ENCODE data around the gene C16orf74. TPM values are rescaled to one million over a fixed set of nuclear protein-coding genes. Genes with fewer than 3 reads are reported as not detected.

The C16orf74 gene
- total RNA-seq, 1 experiment from 2014 or later = 68.5 TPM

- no peak for TF ChIP-seq CTCF (IDR thresholded peaks at IDR 0.05; ENCODE audit: unreplicated experiment)
- no peak overlapping the region for H3K4me3 Mint-ChIP-seq (ENCODE audit: unreplicated experiment)
- H3K27ac Mint-ChIP-seq (ENCODE audit: low read depth, unreplicated experiment) = no peak overlapping the region
- intact Hi-C loops (cut with micrococcal nuclease) = loop anchor here (5.0 kb wide), 1 partner anchor 42 kb away; the partner anchor contains the start of gene C16orf74
- no peak for DNase-seq (ENCODE audit: unreplicated experiment)
- no peaks in the 10 kb centered on the region for H3K27me3 Mint-ChIP-seq (ENCODE audit: insufficient read depth, unreplicated experiment)
- ChIA-PET CTCF (interaction anchor here (0.6 to 0.9 kb wide), 3 partner anchors 9 to 109 kb away, joined by 3 read pairs; no protein-coding TSS in a partner anchor), POLR2A (no interaction called here)
- H3K4me1 Mint-ChIP-seq (ENCODE audit: insufficient read depth, unreplicated experiment) = peaks cover 25% of the 10 kb centered on the region
- BruUV-seq (replicated peaks) = no TSS peak
- H3K36me3 Mint-ChIP-seq (ENCODE audit: insufficient read depth, unreplicated experiment) = peaks cover 49% of the 10 kb centered on the region
- no peaks in the 10 kb centered on the region for H3K9me3 Mint-ChIP-seq (ENCODE audit: unreplicated experiment)
These were observed 43.8 kb upstream of the C16orf74 start for GRCh38 chr16:85794696-85795095.

DNA sequence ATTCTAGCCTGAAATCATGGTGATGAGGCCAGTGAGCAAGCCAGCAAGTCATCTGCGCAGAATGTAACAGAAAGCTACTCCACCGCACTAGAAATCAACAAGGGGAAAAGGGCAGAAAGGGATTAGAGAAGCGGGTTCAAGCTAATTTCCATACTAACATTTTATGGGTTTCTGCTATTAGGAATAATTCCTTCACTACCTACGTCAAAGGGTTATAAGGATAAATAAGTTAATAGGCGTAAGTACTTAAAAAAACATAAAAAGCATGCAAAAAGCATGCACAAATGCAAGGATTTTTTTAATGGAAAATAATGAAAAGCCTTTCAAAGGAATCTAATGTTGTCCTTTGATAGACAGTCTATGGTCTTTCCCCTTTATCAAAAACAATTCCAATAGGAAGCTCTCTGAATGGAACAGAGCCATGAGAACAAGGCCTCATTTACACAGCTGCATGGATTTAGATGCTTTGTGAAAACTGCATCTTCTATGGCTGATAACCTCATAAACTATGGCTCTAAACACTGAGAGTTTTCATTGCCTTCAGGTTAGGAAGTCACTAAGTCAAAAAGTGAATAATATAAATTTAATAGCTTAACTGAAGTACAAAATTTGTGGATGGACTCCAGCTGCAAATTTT is 42.9 kb upstream of the C16orf74 start:
- H3K27ac Mint-ChIP-seq (ENCODE audit: low read depth, unreplicated experiment) = no peak overlapping the region
- H3K36me3 Mint-ChIP-seq (ENCODE audit: insufficient read depth, unreplicated experiment) = peaks cover 57% of the 10 kb centered on the region
- peaks cover 25% of the 10 kb centered on the region for H3K4me1 Mint-ChIP-seq (ENCODE audit: insufficient read depth, unreplicated experiment)
- H3K9me3 Mint-ChIP-seq (ENCODE audit: unreplicated experiment) = no peaks in the 10 kb centered on the region
- POLR2A ChIA-PET = interaction anchor here (0.8 kb wide), 1 partner anchor 12 kb away, joined by 4 read pairs; no protein-coding TSS in a partner anchor
- H3K4me3 Mint-ChIP-seq (ENCODE audit: unreplicated experiment) = no peak overlapping the region
- no peak for TF ChIP-seq CTCF (IDR thresholded peaks at IDR 0.05; ENCODE audit: unreplicated experiment)
- H3K27me3 Mint-ChIP-seq (ENCODE audit: insufficient read depth, unreplicated experiment) = no peaks in the 10 kb centered on the region
- no peak for DNase-seq (ENCODE audit: unreplicated experiment)
- intact Hi-C loops (cut with micrococcal nuclease) = no loop called here
- BruUV-seq (replicated peaks) = no TSS peak
- CTCF ChIA-PET = interaction anchor here (0.9 kb wide), 1 partner anchor 44 kb away, joined by 3 read pairs; no protein-coding TSS in a partner anchor

- TF ChIP-seq CTCF (IDR thresholded peaks at IDR 0.05; ENCODE audit: unreplicated experiment) = no peak
- no peak overlapping the region for H3K27ac Mint-ChIP-seq (ENCODE audit: low read depth, unreplicated experiment)
- peaks cover 6% of the 10 kb centered on the region for H3K4me1 Mint-ChIP-seq (ENCODE audit: insufficient read depth, unreplicated experiment)
- H3K27me3 Mint-ChIP-seq (ENCODE audit: insufficient read depth, unreplicated experiment) = no peaks in the 10 kb centered on the region
- BruUV-seq (replicated peaks) = no TSS peak
- H3K36me3 Mint-ChIP-seq (ENCODE audit: insufficient read depth, unreplicated experiment) = peaks cover 58% of the 10 kb centered on the region
- H3K9me3 Mint-ChIP-seq (ENCODE audit: unreplicated experiment) = no peaks in the 10 kb centered on the region
- ChIA-PET POLR2A (no interaction called here), CTCF (interaction anchor here (0.7 kb wide), 1 partner anchor 653 kb away, joined by 5 read pairs; no protein-coding TSS in a partner anchor)
- H3K4me3 Mint-ChIP-seq (ENCODE audit: unreplicated experiment) = no peak overlapping the region
- no peak for DNase-seq (ENCODE audit: unreplicated experiment)
- intact Hi-C loops (cut with micrococcal nuclease) = no loop called here
These were observed 38.9 kb upstream of the C16orf74 start for GRCh38 chr16:85789773-85790172.

GRCh38 chr16:85788819-85789218 is 37.9 kb upstream of the C16orf74 start:
- peaks cover 57% of the 10 kb centered on the region for H3K36me3 Mint-ChIP-seq (ENCODE audit: insufficient read depth, unreplicated experiment)
- no TSS peak for BruUV-seq (replicated peaks)
- intact Hi-C loops (cut with micrococcal nuclease) = no loop called here
- H3K4me3 Mint-ChIP-seq (ENCODE audit: unreplicated experiment) = no peak overlapping the region
- no peaks in the 10 kb centered on the region for H3K27me3 Mint-ChIP-seq (ENCODE audit: insufficient read depth, unreplicated experiment)
- no peak for TF ChIP-seq CTCF (IDR thresholded peaks at IDR 0.05; ENCODE audit: unreplicated experiment)
- peaks cover 6% of the 10 kb centered on the region for H3K4me1 Mint-ChIP-seq (ENCODE audit: insufficient read depth, unreplicated experiment)
- no peak overlapping the region for H3K27ac Mint-ChIP-seq (ENCODE audit: low read depth, unreplicated experiment)
- POLR2A ChIA-PET = interaction anchor here (1.2 kb wide), 1 partner anchor 11 kb away, joined by 7 read pairs; no protein-coding TSS in a partner anchor
- DNase-seq (ENCODE audit: unreplicated experiment) = no peak
- H3K9me3 Mint-ChIP-seq (ENCODE audit: unreplicated experiment) = no peaks in the 10 kb centered on the region
- CTCF ChIA-PET = interaction anchor here (0.6 kb wide), 2 partner anchors 69 to 535 kb away, joined by 3 read pairs; no protein-coding TSS in a partner anchor
